K562 (cell line): ENCODE results near the gene SELENOI. TPM values are rescaled to one million over a fixed set of nuclear protein-coding genes. Genes with fewer than 3 reads are reported as not detected.

Experiments
- ATAC-seq: fragments of 200-7000 bp; cut with Tn5 transposase; 3 replicates; pipeline ENCODE4 v1.9.1; 2020; ENCODE audit warnings: moderate library complexity
- BruUV-seq: library from RNA; stranded (reverse); fragments of 400-500 nt; replicated peaks from 2 replicates; lab custom pipeline; 2021; lab: Mats Ljungman, UMichigan
- CTCF ChIA-PET: fragments of 300-600 bp; formaldehyde crosslinking; extraction: SDS; loops from one replicate; lab custom pipeline; 2021; ENCODE audit warnings: low intra/inter-chr PET ratio; lab: Yijun Ruan, JAX
- POLR2A ChIA-PET: fragments of 300-600, 350-650 bp; sonication (Branson Sonifier 250); formaldehyde crosslinking; extraction: SDS; loops from one replicate; lab custom pipeline; 2021; ENCODE audit warnings: antibody characterized with exemption, inconsistent platforms; lab: Yijun Ruan, JAX
- DNase-seq, 4 experiments: peaks; one replicate each; pipeline versions ENCODE4 v3.0.0 to v3.0.0-alpha.2; 2011 to 2018; ENCODE audit warnings: low spot score in 3 of 4, mixed read lengths in 3 of 4; ENCODE audit errors: extremely low read depth in 1 of 4
- FAIRE-seq: peaks from 2 replicates; lab custom pipeline; 2011; peaks lifted over from hg19 to GRCh38; lab: Jason Lieb, UNC
- H2AFZ ChIP-seq: 2 replicates; pipeline ENCODE4 v1.6.0; 2011; ENCODE audit warnings: low read depth, low read length, control low read depth, inconsistent platforms
- H3K27ac ChIP-seq: fragments of 200-600 bp; 3 replicates; pipeline ENCODE4 v1.8.0; 2011; ENCODE audit warnings: low read depth, mild to moderate bottlenecking, control low read depth, inconsistent platforms, low read length, moderate library complexity, mixed read lengths; ENCODE audit errors: extremely low read depth
- H3K27me3 ChIP-seq, 2 experiments: fragments of 300-600 bp in 1 of 2; 2 replicates in 1 of 2; 3 replicates in 1 of 2; pipeline versions ENCODE4 v1.6.0 to v1.8.0; 2011; ENCODE audit warnings: inconsistent platforms in 2 of 2, low read length in 2 of 2, mild to moderate bottlenecking in 1 of 2, mixed read lengths in 1 of 2, moderate library complexity in 1 of 2; ENCODE audit not compliant: control insufficient read depth in 2 of 2, insufficient read depth in 2 of 2
- H3K36me3 ChIP-seq: fragments of 300-600 bp; 3 replicates; pipeline ENCODE4 v1.8.0; 2011; ENCODE audit warnings: mild to moderate bottlenecking, low read length, inconsistent platforms; ENCODE audit not compliant: control insufficient read depth, insufficient read depth
- H3K4me1 ChIP-seq, 2 experiments: fragments of 200-600 bp in 1 of 2; replicated peaks in 1 of 2; 2 replicates in 1 of 2; 3 replicates in 1 of 2; pipeline versions ENCODE4 v1.5.1 to v1.8.0; 2011; ENCODE audit warnings: inconsistent platforms in 2 of 2, low read length in 2 of 2, mild to moderate bottlenecking in 1 of 2, mixed read lengths in 1 of 2, moderate library complexity in 1 of 2; ENCODE audit not compliant: control insufficient read depth in 2 of 2, insufficient read depth in 2 of 2
- H3K4me2 ChIP-seq: 2 replicates; pipeline ENCODE4 v1.6.1; 2011; ENCODE audit warnings: low read length, control low read depth, inconsistent platforms, mixed read lengths; ENCODE audit not compliant: insufficient read depth
- H3K4me3 ChIP-seq: fragments of 200-600 bp; sonication (generic), shearing (Covaris generic); 2 replicates; pipeline ENCODE4 v1.5.1; 2016; ENCODE audit warnings: control low read depth, inconsistent platforms
- H3K79me2 ChIP-seq: fragments of 200-600 bp; 3 replicates; pipeline ENCODE4 v1.8.0; 2011; ENCODE audit warnings: low read length, inconsistent platforms; ENCODE audit not compliant: control insufficient read depth, insufficient read depth
- H3K9ac ChIP-seq, 2 experiments: 2 replicates each; pipeline versions ENCODE4 v1.6.0 to v1.6.1; 2011; ENCODE audit warnings: low read depth in 2 of 2, low read length in 2 of 2, control low read depth in 1 of 2, inconsistent platforms in 1 of 2, mild to moderate bottlenecking in 1 of 2, mixed read lengths in 1 of 2; ENCODE audit not compliant: insufficient read depth in 1 of 2
- H3K9me1 ChIP-seq: one replicate; pipeline ENCODE4 v1.6.0; 2011; ENCODE audit warnings: inconsistent platforms, mild to moderate bottlenecking, low read length, moderate library complexity; ENCODE audit not compliant: control insufficient read depth, insufficient read depth
- H3K9me3 ChIP-seq: replicated peaks from 2 replicates; pipeline ENCODE4 v1.5.1; 2011; ENCODE audit warnings: low read depth, low read length, inconsistent platforms; ENCODE audit not compliant: control insufficient read depth, insufficient read depth
- H4K20me1 ChIP-seq: replicated peaks from 2 replicates; pipeline ENCODE4 v1.6.1; 2011; ENCODE audit warnings: low read length, inconsistent platforms, mixed read lengths; ENCODE audit not compliant: control insufficient read depth, insufficient read depth
- GTF2E2 ChIP-seq: fragments of 200-800 bp; sonication (Bioruptor generic); IDR thresholded peaks from 2 replicates; pipeline ENCODE4 v1.6.1; 2016; ENCODE audit warnings: missing genetic modification characterization, missing compliant biosample characterization
- LARP7 ChIP-seq: fragments of 450-650 bp; IDR thresholded peaks from 2 replicates; pipeline ENCODE4 v1.6.1; 2016
- TAF7 ChIP-seq: fragments of 450-650 bp; IDR thresholded peaks from 2 replicates; pipeline ENCODE4 v1.6.1; 2016; ENCODE audit warnings: missing genetic modification characterization, missing compliant biosample characterization
- ZNF253 ChIP-seq: fragments of 250-450 bp; sonication (Bioruptor Pico); conservative IDR thresholded peaks from 2 replicates; pipeline ENCODE4 v1.6.1; 2021; ENCODE audit warnings: mild to moderate bottlenecking
- WGBS: fragments of 100-300 bp; shearing (Covaris generic); methylation state at CpG from one replicate; pipeline ENCODE4 v1.1.6; 2016; ENCODE audit warnings: low coverage, mixed read lengths; ENCODE audit not compliant: insufficient coverage; ENCODE audit errors: missing lambda C conversion rate; 5-methylcytosine and 5-hydroxymethylcytosine counted together
- in situ Hi-C: fragments of 300-500 bp; cut with MboI; formaldehyde crosslinking; loops from 4 replicates; pipeline ENCODE4 v1.15.0; 2018; ENCODE audit warnings: inconsistent platforms, mixed read lengths
- intact Hi-C: fragments of 100-400 bp; cut with micrococcal nuclease; formaldehyde crosslinking; loops from 2 replicates; pipeline ENCODE4 v1.14.2; 2022
- polyA plus RNA-seq, 8 experiments: library from polyadenylated mRNA; depleted of rRNA in 4 of 8; stranded (reverse) in 5 of 8; unstranded in 3 of 8; fragments of >200 nt; fragmentation: Nextera tagmentation in 2 of 8; fragmentation: Illumina TruSeq in 1 of 8; extraction: Ambion mirVana in 2 of 8; extraction: Trizol in 1 of 8; gene quantifications; 2 replicates each; pipeline versions ENCODE4 v1.2.1 to v1.2.3, GENCODE V29; 2011 to 2014; ENCODE audit warnings: inconsistent platforms in 1 of 8, missing spikeins in 1 of 8
- total RNA-seq, 7 experiments: library from RNA; depleted of rRNA in 6 of 7; stranded (reverse); fragments of >200 nt in 6 of 7; fragmentation: Illumina TruSeq in 2 of 7; extraction: Trizol in 2 of 7; gene quantifications; 2 replicates each; pipeline versions ENCODE4 v1.2.1 to v1.2.3, GENCODE V29; 2011 to 2021; ENCODE audit warnings: low replicate concordance in 1 of 7

Gene SELENOI
- total and polyA plus RNA-seq, 9 of the 15 experiments (the other 6 are each of a cell fraction or from before 2014, with no cell fraction given) = 9.6 to 46.9 (median 24.4) TPM

GRCh38 chr2:26394694-26395093 is 48.8 kb downstream of the SELENOI start:
- no TSS peak for BruUV-seq
- Histone ChIP-seq H3K27me3 (no peaks in the 10 kb centered on the region), H3K9ac (no peak overlapping the region), H3K9me3 (no peaks in the 10 kb centered on the region), H2AFZ (no peak overlapping the region), H3K27ac (no peak overlapping the region), H3K4me2 (no peak overlapping the region), H3K79me2 (no peaks in the 10 kb centered on the region), H3K36me3 (peaks cover 46% of the 10 kb centered on the region), H3K4me1 (peaks cover 6 to 24% of the 10 kb centered on the region in 2 experiments; a peak in 4 of 5 replicates), H3K9me1 (no peaks in the 10 kb centered on the region), H4K20me1 (no peaks in the 10 kb centered on the region), H3K4me3 (no peak overlapping the region)
- TF ChIP-seq GTF2E2 (tag) = no peak
- TF ChIP-seq ZNF253 = no peak
- 83% methylated on average over 4 of the region's 4 CpGs for WGBS
- POLR2A ChIA-PET = interaction anchor here (1.0 to 4.0 kb wide), 4 partner anchors 11 to 35 kb away, joined by 3 to 16 read pairs (median 3); no protein-coding TSS in a partner anchor
- FAIRE-seq = no peak
- in situ Hi-C loops (no loop called here), intact Hi-C loops (loop anchor here (5.0 kb wide), 1 partner anchor 68 kb away; no protein-coding TSS in a partner anchor)
- no peak for ATAC-seq
- DNase-seq = no peak
- CTCF ChIA-PET = no interaction called here

DNA sequence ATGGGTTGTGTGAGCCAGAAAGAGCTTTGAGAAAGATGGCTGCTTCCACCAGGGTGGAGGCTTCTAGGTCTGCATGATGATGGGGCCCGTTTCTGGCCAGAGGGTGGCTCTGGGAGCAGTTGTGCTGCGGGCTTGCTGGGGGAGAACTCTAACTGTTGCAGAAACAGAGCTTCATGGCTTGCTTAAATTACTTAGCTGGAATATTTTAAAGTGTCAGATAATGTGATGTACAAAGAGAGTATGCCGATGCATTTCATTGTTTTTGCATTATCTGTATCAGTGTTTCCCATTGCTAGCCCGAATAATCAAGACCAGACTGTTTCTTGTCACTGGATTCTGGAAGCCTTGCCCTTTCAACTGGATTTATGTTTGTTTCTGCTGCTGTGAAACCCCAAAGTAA is 49.5 kb downstream of the SELENOI start:
- H3K4me1 ChIP-seq = peaks cover 6 to 24% of the 10 kb centered on the region in 2 experiments; a peak in 4 of 5 replicates
- no peak overlapping the region for H3K27ac ChIP-seq
- BruUV-seq = no TSS peak
- WGBS = 49% methylated on average over 4 of the region's 4 CpGs
- H3K9me3 ChIP-seq = no peaks in the 10 kb centered on the region
- H3K79me2 ChIP-seq = no peaks in the 10 kb centered on the region
- in situ Hi-C loops = no loop called here
- peaks cover 39% of the 10 kb centered on the region for H3K36me3 ChIP-seq
- peak; percentile 70 for ATAC-seq
- no peak overlapping the region for H3K4me3 ChIP-seq
- DNase-seq = peak in 1 of 4 experiments; percentile 37
- H3K9ac ChIP-seq = no peak overlapping the region
- no peak for FAIRE-seq
- no peaks in the 10 kb centered on the region for H3K9me1 ChIP-seq
- no peak overlapping the region for H3K4me2 ChIP-seq
- H2AFZ ChIP-seq = no peak overlapping the region
- intact Hi-C loops = loop anchor here (5.0 kb wide), 1 partner anchor 67 kb away; no protein-coding TSS in a partner anchor
- ChIA-PET CTCF (interaction anchor here (0.5 kb wide), 1 partner anchor 36 kb away, joined by 3 read pairs; no protein-coding TSS in a partner anchor), POLR2A (interaction anchor here (1.0 to 4.0 kb wide), 6 partner anchors 9 to 36 kb away, joined by 3 to 16 read pairs (median 5); no protein-coding TSS in a partner anchor)
- H4K20me1 ChIP-seq = no peaks in the 10 kb centered on the region
- no peaks in the 10 kb centered on the region for H3K27me3 ChIP-seq
- TF ChIP-seq TAF7 (tag) (no peak), LARP7 (no peak)
